ENCODE measurements around the gene KAT2A. TPM values are rescaled to one million over a fixed set of nuclear protein-coding genes. Genes with fewer than 3 reads are reported as not detected.

Gene KAT2A
- total RNA-seq, 1 experiment from 2014 or later: 94.7 TPM

DNA sequence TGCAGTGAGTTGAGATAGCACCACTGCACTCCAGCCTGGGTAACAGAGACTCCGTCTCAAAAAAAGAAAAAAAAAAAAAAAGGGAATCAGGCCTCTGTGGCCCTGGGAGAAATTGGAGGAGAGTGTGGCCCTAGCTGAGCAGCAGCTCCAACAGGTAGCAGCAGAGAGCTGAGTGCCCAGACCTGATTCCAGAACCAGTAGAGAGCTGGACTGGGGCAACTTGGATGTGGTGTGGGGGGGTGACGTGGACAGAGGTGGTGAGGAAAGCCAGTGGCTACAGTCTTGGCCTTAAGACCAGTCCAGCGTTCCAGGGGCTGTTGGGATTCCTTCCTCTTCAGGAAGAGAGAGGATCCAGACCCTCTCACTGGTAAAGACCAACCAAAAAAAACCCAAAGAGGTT lies 3.1 kb upstream of the KAT2A start:
- Mint-ChIP-seq H3K4me1 (ENCODE audit: low read depth, unreplicated experiment) (peaks cover 17% of the 10 kb centered on the region), H3K4me3 (ENCODE audit: low read depth, unreplicated experiment) (no peak overlapping the region), H3K9me3 (ENCODE audit: low read depth, unreplicated experiment) (no peaks in the 10 kb centered on the region), H3K27me3 (ENCODE audit: unreplicated experiment) (no peaks in the 10 kb centered on the region), H3K27ac (ENCODE audit: unreplicated experiment) (no peak overlapping the region), H3K36me3 (ENCODE audit: insufficient read depth, unreplicated experiment) (peaks cover 89% of the 10 kb centered on the region)
- no peak for DNase-seq
- TF ChIP-seq CTCF (IDR thresholded peaks at IDR 0.05; ENCODE audit: unreplicated experiment): peak; percentile 14
- intact Hi-C loops (cut with micrococcal nuclease; ENCODE audit: unreplicated experiment): no loop called here
- BruUV-seq (replicated peaks): no TSS peak
- CTCF ChIA-PET: interaction anchor here (0.6 to 1.0 kb wide), 4 partner anchors 10 to 258 kb away, joined by 3 to 7 read pairs (median 4); no protein-coding TSS in a partner anchor

DNA sequence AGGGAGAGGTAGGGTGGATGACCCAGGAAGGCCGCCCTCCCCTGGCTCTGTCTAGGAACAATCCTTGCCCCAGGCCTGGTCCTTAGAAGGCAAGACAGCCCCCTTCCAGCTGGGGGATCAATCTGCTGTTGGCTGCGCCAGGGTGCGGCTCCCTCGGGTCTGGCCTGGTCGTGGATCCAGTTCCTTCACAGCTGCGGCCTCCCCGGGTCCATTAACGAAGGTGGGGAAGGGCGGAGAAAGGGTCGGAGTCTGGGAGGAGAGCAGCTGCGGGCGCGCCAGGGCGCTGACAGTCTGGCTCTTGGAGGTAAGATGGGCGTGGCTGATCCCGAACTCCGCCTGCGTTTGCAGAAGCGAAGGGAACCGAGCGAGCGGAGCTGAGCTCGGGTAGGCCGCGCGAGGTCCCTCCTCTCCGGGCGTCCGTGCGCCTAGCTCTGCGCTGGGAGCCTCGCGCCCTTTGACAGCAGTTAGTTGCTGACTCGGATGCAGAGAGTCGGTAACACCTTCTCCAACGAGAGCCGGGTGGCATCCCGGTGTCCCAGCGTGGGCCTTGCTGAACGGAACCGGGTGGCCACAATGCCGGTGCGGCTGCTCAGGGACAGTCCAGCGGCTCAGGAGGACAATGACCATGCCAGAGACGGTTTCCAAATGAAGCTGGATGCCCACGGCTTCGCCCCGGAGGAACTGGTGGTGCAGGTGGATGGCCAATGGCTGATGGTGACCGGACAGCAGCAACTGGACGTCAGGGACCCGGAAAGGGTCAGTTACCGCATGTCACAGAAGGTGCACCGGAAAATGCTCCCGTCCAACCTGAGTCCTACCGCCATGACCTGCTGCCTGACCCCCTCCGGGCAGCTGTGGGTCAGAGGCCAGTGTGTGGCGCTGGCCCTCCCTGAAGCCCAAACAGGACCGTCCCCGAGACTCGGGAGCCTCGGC lies 1.5 kb upstream of the KAT2A start, which contains the start of gene HSPB9:
Gene HSPB9 (plus strand): TSS at position 434 of the 933 bp plus-strand sequence. CDS start 47 bp downstream, at position 481.
- intact Hi-C loops (cut with micrococcal nuclease; ENCODE audit: unreplicated experiment): no loop called here
- H3K4me3 Mint-ChIP-seq (ENCODE audit: low read depth, unreplicated experiment): peak within 1 kb of the TSS; percentile 59
- BruUV-seq (replicated peaks): no TSS peak
- CTCF ChIA-PET: interaction anchor here (1.6 kb wide), 1 partner anchor 10 kb away, joined by 3 read pairs; no protein-coding TSS in a partner anchor
- no peak for TF ChIP-seq CTCF (IDR thresholded peaks at IDR 0.05; ENCODE audit: unreplicated experiment)
- H3K27ac Mint-ChIP-seq (ENCODE audit: unreplicated experiment): peak within 1 kb of the TSS; percentile 58
- peaks cover 90% of the 10 kb centered on the region for H3K36me3 Mint-ChIP-seq (ENCODE audit: insufficient read depth, unreplicated experiment)
- no peak for DNase-seq
- no peaks in the 10 kb centered on the region for H3K27me3 Mint-ChIP-seq (ENCODE audit: unreplicated experiment)
- no peaks in the 10 kb centered on the region for H3K9me3 Mint-ChIP-seq (ENCODE audit: low read depth, unreplicated experiment)
- peaks cover 9% of the 10 kb centered on the region for H3K4me1 Mint-ChIP-seq (ENCODE audit: low read depth, unreplicated experiment)

- Mint-ChIP-seq H3K4me1 (ENCODE audit: low read depth, unreplicated experiment) (peaks cover 9% of the 10 kb centered on the region), H3K36me3 (ENCODE audit: insufficient read depth, unreplicated experiment) (peaks cover 86% of the 10 kb centered on the region), H3K9me3 (ENCODE audit: low read depth, unreplicated experiment) (no peaks in the 10 kb centered on the region), H3K27me3 (ENCODE audit: unreplicated experiment) (no peaks in the 10 kb centered on the region), H3K4me3 (ENCODE audit: low read depth, unreplicated experiment) (peak overlapping the region; percentile 59), H3K27ac (ENCODE audit: unreplicated experiment) (no peak overlapping the region)
- CTCF ChIA-PET: interaction anchor here (0.6 to 1.3 kb wide), 10 partner anchors 14 to 1962 kb away, joined by 3 to 11 read pairs (median 4); no protein-coding TSS in a partner anchor
- TF ChIP-seq CTCF (IDR thresholded peaks at IDR 0.05; ENCODE audit: unreplicated experiment): no peak
- intact Hi-C loops (cut with micrococcal nuclease; ENCODE audit: unreplicated experiment): no loop called here
- no TSS peak for BruUV-seq (replicated peaks)
- no peak for DNase-seq
Measured at GRCh38 chr17:42120161-42120769, 902 bp downstream of the KAT2A start.

- CTCF ChIA-PET: interaction anchor here (0.5 to 4.7 kb wide), 3 partner anchors 94 to 186 kb away, joined by 3 to 15 read pairs (median 4); no protein-coding TSS in a partner anchor
- no peak for TF ChIP-seq CTCF (IDR thresholded peaks at IDR 0.05; ENCODE audit: unreplicated experiment)
- Mint-ChIP-seq H3K27ac (ENCODE audit: unreplicated experiment) (no peak overlapping the region), H3K27me3 (ENCODE audit: unreplicated experiment) (no peaks in the 10 kb centered on the region), H3K4me1 (ENCODE audit: low read depth, unreplicated experiment) (peaks cover 9% of the 10 kb centered on the region), H3K36me3 (ENCODE audit: insufficient read depth, unreplicated experiment) (peaks cover 86% of the 10 kb centered on the region), H3K9me3 (ENCODE audit: low read depth, unreplicated experiment) (no peaks in the 10 kb centered on the region), H3K4me3 (ENCODE audit: low read depth, unreplicated experiment) (no peak overlapping the region)
- no peak for DNase-seq
- intact Hi-C loops (cut with micrococcal nuclease; ENCODE audit: unreplicated experiment): loop anchor here (5.0 to 10.0 kb wide), 2 partner anchors 52 to 286 kb away; no protein-coding TSS in a partner anchor
- TSS peak; percentile 54 for BruUV-seq (replicated peaks)
Measured at GRCh38 chr17:42119301-42119700, 1.9 kb downstream of the KAT2A start.
